Suprapubic skin (tissue), 4 donors: ENCODE measurements around the gene PCDHA8.

Experiments used
- POLR2A ChIP-seq, 2 donors: fragments of 450-650 bp; IDR thresholded peaks; one replicate each; pipeline ENCODE4 v1.6.1; 2017; ENCODE audit warnings: antibody characterized with exemption in 2 of 2, mild to moderate bottlenecking in 2 of 2, moderate library complexity in 2 of 2
- POLR2AphosphoS5 ChIP-seq, 3 donors: sonication (generic); formaldehyde crosslinking; IDR thresholded peaks; one replicate each; pipeline ENCODE4 v1.6.1; 2017; ENCODE audit warnings: antibody characterized with exemption in 3 of 3
- TF ChIP-seq, protein P1 (sequence below), 2 donors: fragments of 200-600 bp in 1 of 2; fragments of 450-650 bp in 1 of 2; sonication (generic) in 1 of 2; IDR thresholded peaks; one replicate each; pipeline ENCODE4 v1.5.1; 2016 to 2019; ENCODE audit warnings: antibody characterized with exemption in 2 of 2, mild to moderate bottlenecking in 1 of 2, moderate library complexity in 1 of 2

DNA sequence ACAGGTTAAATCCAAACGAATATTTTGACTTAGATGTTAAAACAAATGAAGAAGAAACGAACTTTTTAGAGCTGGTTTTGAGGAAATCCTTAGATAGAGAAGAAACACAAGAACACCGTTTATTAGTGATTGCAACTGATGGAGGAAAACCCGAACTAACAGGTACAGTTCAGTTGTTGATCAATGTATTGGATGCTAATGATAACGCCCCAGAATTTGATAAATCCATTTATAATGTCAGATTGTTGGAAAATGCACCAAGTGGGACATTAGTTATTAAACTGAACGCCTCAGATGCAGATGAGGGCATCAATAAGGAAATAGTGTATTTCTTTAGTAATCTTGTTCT lies 18.7 kb upstream of the PCDHA8 start:
- TF ChIP-seq, protein P1, sequence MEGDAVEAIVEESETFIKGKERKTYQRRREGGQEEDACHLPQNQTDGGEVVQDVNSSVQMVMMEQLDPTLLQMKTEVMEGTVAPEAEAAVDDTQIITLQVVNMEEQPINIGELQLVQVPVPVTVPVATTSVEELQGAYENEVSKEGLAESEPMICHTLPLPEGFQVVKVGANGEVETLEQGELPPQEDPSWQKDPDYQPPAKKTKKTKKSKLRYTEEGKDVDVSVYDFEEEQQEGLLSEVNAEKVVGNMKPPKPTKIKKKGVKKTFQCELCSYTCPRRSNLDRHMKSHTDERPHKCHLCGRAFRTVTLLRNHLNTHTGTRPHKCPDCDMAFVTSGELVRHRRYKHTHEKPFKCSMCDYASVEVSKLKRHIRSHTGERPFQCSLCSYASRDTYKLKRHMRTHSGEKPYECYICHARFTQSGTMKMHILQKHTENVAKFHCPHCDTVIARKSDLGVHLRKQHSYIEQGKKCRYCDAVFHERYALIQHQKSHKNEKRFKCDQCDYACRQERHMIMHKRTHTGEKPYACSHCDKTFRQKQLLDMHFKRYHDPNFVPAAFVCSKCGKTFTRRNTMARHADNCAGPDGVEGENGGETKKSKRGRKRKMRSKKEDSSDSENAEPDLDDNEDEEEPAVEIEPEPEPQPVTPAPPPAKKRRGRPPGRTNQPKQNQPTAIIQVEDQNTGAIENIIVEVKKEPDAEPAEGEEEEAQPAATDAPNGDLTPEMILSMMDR (IDR thresholded peaks at IDR 0.05) = no peak
- TF ChIP-seq POLR2AphosphoS5 (IDR thresholded peaks at IDR 0.05) (no peak), POLR2A (IDR thresholded peaks at IDR 0.05) (no peak)
